ENCODE data around the gene FEM1A. TPM values are rescaled to one million over a fixed set of nuclear protein-coding genes. Genes with fewer than 3 reads are reported as not detected.

Gene FEM1A
- total and polyA plus RNA-seq, 9 of the 15 experiments (the other 6 are each of a cell fraction or from before 2014, with no cell fraction given) = 0.08 to 19.0 (median 6.8) TPM

DNA sequence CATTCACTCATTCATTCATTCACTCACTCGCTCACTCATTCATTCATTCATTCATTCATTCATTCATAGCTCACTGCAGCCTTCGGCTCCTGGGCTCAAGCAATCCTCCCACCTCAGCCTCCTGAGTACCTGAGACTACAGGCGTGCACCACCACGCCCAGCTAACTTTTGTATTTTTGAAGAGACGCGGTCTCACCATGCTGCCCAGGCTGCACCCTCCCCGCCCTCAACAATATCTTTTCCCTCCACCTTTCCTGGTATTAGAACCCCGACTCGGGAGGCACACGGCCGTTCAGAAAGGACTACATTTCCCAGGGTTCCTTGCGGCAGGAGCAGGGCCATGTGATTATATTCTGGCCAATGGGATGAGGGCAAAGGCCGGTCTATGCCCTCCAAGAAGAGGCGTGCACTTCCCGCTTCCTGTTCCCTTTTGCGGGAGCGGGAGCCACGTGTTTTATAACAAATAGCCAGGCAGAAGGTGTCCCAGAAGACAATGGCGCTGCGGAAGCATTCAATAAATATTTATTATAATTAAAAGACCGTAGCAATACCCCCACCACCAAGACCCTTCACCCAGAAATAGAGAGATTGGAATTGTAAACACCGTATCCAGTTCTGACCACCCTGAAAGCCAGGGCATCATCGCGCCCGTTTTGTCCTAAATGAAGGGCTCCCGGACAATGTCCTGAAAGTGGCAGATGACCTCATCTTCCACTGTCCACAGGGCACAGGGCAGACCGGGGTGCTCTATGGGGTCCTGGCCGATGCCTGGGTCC lies 24.1 kb downstream of the FEM1A start (continued):
- TF ChIP-seq, protein P1, sequence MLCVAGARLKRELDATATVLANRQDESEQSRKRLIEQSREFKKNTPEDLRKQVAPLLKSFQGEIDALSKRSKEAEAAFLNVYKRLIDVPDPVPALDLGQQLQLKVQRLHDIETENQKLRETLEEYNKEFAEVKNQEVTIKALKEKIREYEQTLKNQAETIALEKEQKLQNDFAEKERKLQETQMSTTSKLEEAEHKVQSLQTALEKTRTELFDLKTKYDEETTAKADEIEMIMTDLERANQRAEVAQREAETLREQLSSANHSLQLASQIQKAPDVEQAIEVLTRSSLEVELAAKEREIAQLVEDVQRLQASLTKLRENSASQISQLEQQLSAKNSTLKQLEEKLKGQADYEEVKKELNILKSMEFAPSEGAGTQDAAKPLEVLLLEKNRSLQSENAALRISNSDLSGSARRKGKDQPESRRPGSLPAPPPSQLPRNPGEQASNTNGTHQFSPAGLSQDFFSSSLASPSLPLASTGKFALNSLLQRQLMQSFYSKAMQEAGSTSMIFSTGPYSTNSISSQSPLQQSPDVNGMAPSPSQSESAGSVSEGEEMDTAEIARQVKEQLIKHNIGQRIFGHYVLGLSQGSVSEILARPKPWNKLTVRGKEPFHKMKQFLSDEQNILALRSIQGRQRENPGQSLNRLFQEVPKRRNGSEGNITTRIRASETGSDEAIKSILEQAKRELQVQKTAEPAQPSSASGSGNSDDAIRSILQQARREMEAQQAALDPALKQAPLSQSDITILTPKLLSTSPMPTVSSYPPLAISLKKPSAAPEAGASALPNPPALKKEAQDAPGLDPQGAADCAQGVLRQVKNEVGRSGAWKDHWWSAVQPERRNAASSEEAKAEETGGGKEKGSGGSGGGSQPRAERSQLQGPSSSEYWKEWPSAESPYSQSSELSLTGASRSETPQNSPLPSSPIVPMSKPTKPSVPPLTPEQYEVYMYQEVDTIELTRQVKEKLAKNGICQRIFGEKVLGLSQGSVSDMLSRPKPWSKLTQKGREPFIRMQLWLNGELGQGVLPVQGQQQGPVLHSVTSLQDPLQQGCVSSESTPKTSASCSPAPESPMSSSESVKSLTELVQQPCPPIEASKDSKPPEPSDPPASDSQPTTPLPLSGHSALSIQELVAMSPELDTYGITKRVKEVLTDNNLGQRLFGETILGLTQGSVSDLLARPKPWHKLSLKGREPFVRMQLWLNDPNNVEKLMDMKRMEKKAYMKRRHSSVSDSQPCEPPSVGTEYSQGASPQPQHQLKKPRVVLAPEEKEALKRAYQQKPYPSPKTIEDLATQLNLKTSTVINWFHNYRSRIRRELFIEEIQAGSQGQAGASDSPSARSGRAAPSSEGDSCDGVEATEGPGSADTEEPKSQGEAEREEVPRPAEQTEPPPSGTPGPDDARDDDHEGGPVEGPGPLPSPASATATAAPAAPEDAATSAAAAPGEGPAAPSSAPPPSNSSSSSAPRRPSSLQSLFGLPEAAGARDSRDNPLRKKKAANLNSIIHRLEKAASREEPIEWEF (CRISPR knock-in tag; IDR thresholded peaks at IDR 0.05) = no peak
- TF ChIP-seq, protein P2, sequence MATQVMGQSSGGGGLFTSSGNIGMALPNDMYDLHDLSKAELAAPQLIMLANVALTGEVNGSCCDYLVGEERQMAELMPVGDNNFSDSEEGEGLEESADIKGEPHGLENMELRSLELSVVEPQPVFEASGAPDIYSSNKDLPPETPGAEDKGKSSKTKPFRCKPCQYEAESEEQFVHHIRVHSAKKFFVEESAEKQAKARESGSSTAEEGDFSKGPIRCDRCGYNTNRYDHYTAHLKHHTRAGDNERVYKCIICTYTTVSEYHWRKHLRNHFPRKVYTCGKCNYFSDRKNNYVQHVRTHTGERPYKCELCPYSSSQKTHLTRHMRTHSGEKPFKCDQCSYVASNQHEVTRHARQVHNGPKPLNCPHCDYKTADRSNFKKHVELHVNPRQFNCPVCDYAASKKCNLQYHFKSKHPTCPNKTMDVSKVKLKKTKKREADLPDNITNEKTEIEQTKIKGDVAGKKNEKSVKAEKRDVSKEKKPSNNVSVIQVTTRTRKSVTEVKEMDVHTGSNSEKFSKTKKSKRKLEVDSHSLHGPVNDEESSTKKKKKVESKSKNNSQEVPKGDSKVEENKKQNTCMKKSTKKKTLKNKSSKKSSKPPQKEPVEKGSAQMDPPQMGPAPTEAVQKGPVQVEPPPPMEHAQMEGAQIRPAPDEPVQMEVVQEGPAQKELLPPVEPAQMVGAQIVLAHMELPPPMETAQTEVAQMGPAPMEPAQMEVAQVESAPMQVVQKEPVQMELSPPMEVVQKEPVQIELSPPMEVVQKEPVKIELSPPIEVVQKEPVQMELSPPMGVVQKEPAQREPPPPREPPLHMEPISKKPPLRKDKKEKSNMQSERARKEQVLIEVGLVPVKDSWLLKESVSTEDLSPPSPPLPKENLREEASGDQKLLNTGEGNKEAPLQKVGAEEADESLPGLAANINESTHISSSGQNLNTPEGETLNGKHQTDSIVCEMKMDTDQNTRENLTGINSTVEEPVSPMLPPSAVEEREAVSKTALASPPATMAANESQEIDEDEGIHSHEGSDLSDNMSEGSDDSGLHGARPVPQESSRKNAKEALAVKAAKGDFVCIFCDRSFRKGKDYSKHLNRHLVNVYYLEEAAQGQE (IDR thresholded peaks at IDR 0.05; ENCODE audit: borderline replicate concordance) = peak; percentile 84
- TF ChIP-seq, protein P2 (CRISPR knock-in tag; IDR thresholded peaks at IDR 0.05; ENCODE audit: low read depth) = 0 out of 2 replicates have a peak, but pooled peaks have one; percentile 26
- TF ChIP-seq ILF3 (IDR thresholded peaks at IDR 0.05; ENCODE audit: borderline replicate concordance) (no peak), PCBP2 (IDR thresholded peaks at IDR 0.05; ENCODE audit: low read depth, low read length, poor library complexity, severe bottlenecking) (no peak), TCF7L2 (IDR thresholded peaks at IDR 0.05; ENCODE audit: low read depth, low read length) (no peak), NFATC3 (IDR thresholded peaks at IDR 0.05) (no peak), ESRRA (IDR thresholded peaks at IDR 0.05; ENCODE audit: borderline replicate concordance, low read depth) (0 out of 2 replicates have a peak, but pooled peaks have one; percentile 9), SNRNP70 (optimal IDR thresholded peaks at IDR 0.05; ENCODE audit: low read depth, low read length) (no peak)
- TF ChIP-seq, protein P3, sequence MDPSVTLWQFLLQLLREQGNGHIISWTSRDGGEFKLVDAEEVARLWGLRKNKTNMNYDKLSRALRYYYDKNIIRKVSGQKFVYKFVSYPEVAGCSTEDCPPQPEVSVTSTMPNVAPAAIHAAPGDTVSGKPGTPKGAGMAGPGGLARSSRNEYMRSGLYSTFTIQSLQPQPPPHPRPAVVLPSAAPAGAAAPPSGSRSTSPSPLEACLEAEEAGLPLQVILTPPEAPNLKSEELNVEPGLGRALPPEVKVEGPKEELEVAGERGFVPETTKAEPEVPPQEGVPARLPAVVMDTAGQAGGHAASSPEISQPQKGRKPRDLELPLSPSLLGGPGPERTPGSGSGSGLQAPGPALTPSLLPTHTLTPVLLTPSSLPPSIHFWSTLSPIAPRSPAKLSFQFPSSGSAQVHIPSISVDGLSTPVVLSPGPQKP (CRISPR knock-in tag; IDR thresholded peaks at IDR 0.05) = no peak
- TF ChIP-seq, protein P4, sequence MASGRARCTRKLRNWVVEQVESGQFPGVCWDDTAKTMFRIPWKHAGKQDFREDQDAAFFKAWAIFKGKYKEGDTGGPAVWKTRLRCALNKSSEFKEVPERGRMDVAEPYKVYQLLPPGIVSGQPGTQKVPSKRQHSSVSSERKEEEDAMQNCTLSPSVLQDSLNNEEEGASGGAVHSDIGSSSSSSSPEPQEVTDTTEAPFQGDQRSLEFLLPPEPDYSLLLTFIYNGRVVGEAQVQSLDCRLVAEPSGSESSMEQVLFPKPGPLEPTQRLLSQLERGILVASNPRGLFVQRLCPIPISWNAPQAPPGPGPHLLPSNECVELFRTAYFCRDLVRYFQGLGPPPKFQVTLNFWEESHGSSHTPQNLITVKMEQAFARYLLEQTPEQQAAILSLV (tag; IDR thresholded peaks at IDR 0.05) = no peak
